Naive thymus-derived CD4-positive, alpha-beta T cell (primary cell): ENCODE results near the gene FKBP2. TPM values are rescaled to one million over a fixed set of nuclear protein-coding genes. Genes with fewer than 3 reads are reported as not detected.
A peak's percentile ranks its signal among the peaks of the same experiment; 100 is the strongest.

Source experiments
- ATAC-seq: fragments of 150-1000 bp; cut with Tn5 transposase; 2 replicates; pipeline ENCODE4 v1.10.0; 2021; ENCODE audit warnings: mild to moderate bottlenecking, moderate library complexity
- CTCF ChIA-PET: fragments of 350-600 bp; sonication (Branson Sonifier 250); formaldehyde crosslinking; loops from one replicate; lab custom pipeline; 2021; ENCODE audit warnings: antibody characterized with exemption; lab: Charles Lee
- POLR2A ChIA-PET: fragments of 350-600 bp; sonication (Branson Sonifier 250); formaldehyde crosslinking; loops from one replicate; lab custom pipeline; 2021; ENCODE audit warnings: antibody characterized with exemption, inconsistent platforms; lab: Charles Lee
- DNase-seq, 9 donors: peaks; one replicate each; pipeline versions ENCODE4 v3.0.0 to v3.0.0-alpha.2; 2020 to 2022; ENCODE audit warnings: mixed read lengths in 1 of 9
- H3K27ac ChIP-seq: one replicate; pipeline ENCODE4 v1.7.0; 2013; ENCODE audit warnings: mild to moderate bottlenecking, low read depth, low read length, moderate library complexity
- H3K27me3 ChIP-seq, 2 donors: one replicate each; pipeline ENCODE4 v1.7.0; 2013; ENCODE audit warnings: low read length in 2 of 2, mild to moderate bottlenecking in 2 of 2, moderate library complexity in 2 of 2; ENCODE audit not compliant: control insufficient read depth in 2 of 2, insufficient read depth in 2 of 2
- H3K36me3 ChIP-seq, 3 experiments: 1 replicate in 2 of 3; 2 replicates in 1 of 3; pipeline ENCODE4 v1.7.0; 2013; ENCODE audit warnings: low read length in 3 of 3, mild to moderate bottlenecking in 3 of 3, moderate library complexity in 1 of 3; ENCODE audit not compliant: insufficient read depth in 3 of 3, control insufficient read depth in 2 of 3
- H3K4me1 ChIP-seq, 2 donors: one replicate each; pipeline ENCODE4 v1.7.0; 2013; ENCODE audit warnings: low read length in 2 of 2, mild to moderate bottlenecking in 2 of 2, moderate library complexity in 1 of 2; ENCODE audit not compliant: control insufficient read depth in 2 of 2, insufficient read depth in 2 of 2
- H3K4me3 ChIP-seq: 2 replicates; pipeline ENCODE4 v1.7.0; 2013; ENCODE audit warnings: mild to moderate bottlenecking, low read length
- H3K9me3 ChIP-seq, 3 experiments: 1 replicate in 2 of 3; 2 replicates in 1 of 3; pipeline ENCODE4 v1.7.0; 2013; ENCODE audit warnings: low read length in 3 of 3; ENCODE audit not compliant: control insufficient read depth in 2 of 3
- H3K27ac Mint-ChIP-seq, 9 donors: one replicate each; pipeline ENCODE4 v1.8.0; 2020 to 2022; ENCODE audit warnings: mixed read lengths in 9 of 9, mild to moderate bottlenecking in 8 of 9, moderate library complexity in 5 of 9, inconsistent platforms in 2 of 9
- H3K27me3 Mint-ChIP-seq, 5 donors: one replicate each; pipeline ENCODE4 v1.8.0; 2021 to 2022; ENCODE audit warnings: mixed read lengths in 5 of 5, mild to moderate bottlenecking in 1 of 5
- H3K36me3 Mint-ChIP-seq, 5 donors: one replicate each; pipeline ENCODE4 v1.8.0; 2020 to 2022; ENCODE audit warnings: mixed read lengths in 5 of 5, mild to moderate bottlenecking in 3 of 5, inconsistent platforms in 1 of 5
- H3K4me1 Mint-ChIP-seq, 7 donors: one replicate each; pipeline ENCODE4 v1.8.0; 2020 to 2022; ENCODE audit warnings: mixed read lengths in 7 of 7, mild to moderate bottlenecking in 3 of 7, inconsistent platforms in 1 of 7
- H3K4me3 Mint-ChIP-seq, 10 donors: one replicate each; pipeline ENCODE4 v1.8.0; 2020 to 2022; ENCODE audit warnings: mild to moderate bottlenecking in 10 of 10, mixed read lengths in 10 of 10, moderate library complexity in 6 of 10, inconsistent platforms in 2 of 10
- H3K9me3 Mint-ChIP-seq, 11 donors: one replicate each; pipeline ENCODE4 v1.8.0; 2020 to 2022; ENCODE audit warnings: mixed read lengths in 11 of 11, mild to moderate bottlenecking in 4 of 11, inconsistent platforms in 1 of 11, moderate library complexity in 1 of 11
- intact Hi-C, 2 donors: fragments of 100-400 bp; cut with micrococcal nuclease; formaldehyde crosslinking; loops; one replicate each; pipeline ENCODE4 v1.15.1; 2023
- polyA plus RNA-seq, 2 donors: library from polyadenylated mRNA; unstranded; fragments of 300-500 nt; fragmentation: Illumina TruSeq; gene quantifications; one replicate each; pipeline ENCODE4 v1.2.3, GENCODE V29; 2021
- total RNA-seq, 6 experiments: library from RNA in 5 of 6; stranded (reverse) in 5 of 6; gene quantifications; 1 replicate in 5 of 6; 2 replicates in 1 of 6; pipeline ENCODE4 v1.2.3 and lab custom pipeline; 2021 to 2026

The FKBP2 gene
- total and polyA plus RNA-seq, 7 experiments from 2014 or later = 20.3 to 81.4 (median 36.8) TPM

- ATAC-seq (no peak), DNase-seq (no peak)
- Histone ChIP-seq H3K36me3 (peaks cover 0 to 7% (median 0%) of the 10 kb centered on the region in 3 experiments), H3K27ac (no peak overlapping the region), H3K9me3 (no peaks in the 10 kb centered on the region), H3K27me3 (no peaks in the 10 kb centered on the region), H3K4me1 (peaks cover 24 to 25% of the 10 kb centered on the region in 2 donors), H3K4me3 (peak overlapping the region; percentile 100)
- H3K36me3 Mint-ChIP-seq = no peaks in the 10 kb centered on the region
- intact Hi-C loops = loop anchor here (1.0 kb wide), 4 partner anchors 22 to 57 kb away; partner anchors contain the start of genes ESRRA (in 1 of the 2), GPR137 (in 1 of the 2), NUDT22 (in 1 of the 2) and TRPT1 (in 1 of the 2)
- H3K4me3 Mint-ChIP-seq = peak overlapping the region; percentile 70 to 92 (median 84)
- peaks cover 0 to 3% (median 0%) of the 10 kb centered on the region in 5 donors for H3K27me3 Mint-ChIP-seq
- POLR2A ChIA-PET = interaction anchor here (0.7 to 12.3 kb wide), 12 partner anchors 9 to 69 kb away, joined by 3 to 154 read pairs (median 4); partner anchors contain the start of genes DNAJC4, NUDT22, PRDX5 and TRMT112
- peak overlapping the region in 8 of 9 donors; percentile 6 to 82 (median 50) for H3K27ac Mint-ChIP-seq
- CTCF ChIA-PET = interaction anchor here (0.7 to 4.5 kb wide), 3 partner anchors 21 to 68 kb away, joined by 3 to 30 read pairs (median 3); partner anchors contain the start of gene FERMT3
- H3K4me1 Mint-ChIP-seq = peaks cover 7 to 47% (median 28%) of the 10 kb centered on the region in 7 donors
- peaks cover 0 to 2% (median 0%) of the 10 kb centered on the region in 11 donors for H3K9me3 Mint-ChIP-seq
These were observed 7.0 kb downstream of the FKBP2 start for GRCh38 chr11:64247729-64248531.

GRCh38 chr11:64248578-64248977, 7.7 kb downstream of the FKBP2 start:
- no peak overlapping the region for H3K4me3 ChIP-seq
- intact Hi-C loops = no loop called here
- Mint-ChIP-seq H3K9me3 (peaks cover 0 to 2% (median 0%) of the 10 kb centered on the region in 11 donors), H3K4me3 (peak overlapping the region in 5 of 10 donors; percentile 70 to 92 (median 85)), H3K36me3 (no peaks in the 10 kb centered on the region), H3K4me1 (peaks cover 7 to 47% (median 22%) of the 10 kb centered on the region in 7 donors), H3K27me3 (peaks cover 0 to 3% (median 0%) of the 10 kb centered on the region in 5 donors), H3K27ac (peak overlapping the region in 2 of 9 donors; percentile 7 to 16)
- DNase-seq = no peak
- ChIA-PET POLR2A (interaction anchor here (0.9 to 12.3 kb wide), 3 partner anchors 9 to 44 kb away, joined by 4 to 154 read pairs (median 8); no protein-coding TSS in a partner anchor), CTCF (interaction anchor here (0.7 to 1.1 kb wide), 3 partner anchors 21 to 69 kb away, joined by 3 read pairs; partner anchors contain the start of genes PRDX5 and TRMT112)
- H3K36me3 ChIP-seq = peaks cover 0 to 3% (median 0%) of the 10 kb centered on the region in 3 experiments
- no peaks in the 10 kb centered on the region for H3K9me3 ChIP-seq
- no peaks in the 10 kb centered on the region for H3K27me3 ChIP-seq
- peaks cover 24 to 25% of the 10 kb centered on the region in 2 donors for H3K4me1 ChIP-seq
- ATAC-seq = no peak
- H3K27ac ChIP-seq = no peak overlapping the region

- H3K4me1 Mint-ChIP-seq = peaks cover 7 to 48% (median 19%) of the 10 kb centered on the region in 7 donors
- ChIA-PET POLR2A (interaction anchor here (1.2 to 12.3 kb wide), 4 partner anchors 9 to 48 kb away, joined by 3 to 154 read pairs (median 7); no protein-coding TSS in a partner anchor), CTCF (interaction anchor here (1.1 to 3.7 kb wide), 3 partner anchors 20 to 68 kb away, joined by 3 to 31 read pairs (median 8); partner anchors contain the start of genes FERMT3, PRDX5 and TRMT112)
- Histone ChIP-seq H3K4me1 (peaks cover 21 to 25% of the 10 kb centered on the region in 2 donors), H3K27ac (no peak overlapping the region), H3K9me3 (no peaks in the 10 kb centered on the region), H3K4me3 (no peak overlapping the region), H3K36me3 (no peaks in the 10 kb centered on the region), H3K27me3 (no peaks in the 10 kb centered on the region)
- intact Hi-C loops = no loop called here
- no peak overlapping the region for H3K27ac Mint-ChIP-seq
- ATAC-seq = no peak
- no peak for DNase-seq
- H3K36me3 Mint-ChIP-seq = no peaks in the 10 kb centered on the region
- H3K4me3 Mint-ChIP-seq = peak overlapping the region in 6 of 10 donors; percentile 27 to 88 (median 37)
- H3K9me3 Mint-ChIP-seq = peaks cover 0 to 2% (median 0%) of the 10 kb centered on the region in 11 donors
- peaks cover 0 to 3% (median 0%) of the 10 kb centered on the region in 5 donors for H3K27me3 Mint-ChIP-seq
These were observed 8.1 kb downstream of the FKBP2 start for GRCh38 chr11:64249038-64249437.

- Mint-ChIP-seq H3K36me3 (no peaks in the 10 kb centered on the region), H3K4me3 (peak overlapping the region in 9 of 10 donors; percentile 49 to 80 (median 57)), H3K27me3 (peaks cover 0 to 3% (median 0%) of the 10 kb centered on the region in 5 donors), H3K9me3 (peaks cover 0 to 2% (median 0%) of the 10 kb centered on the region in 11 donors), H3K4me1 (peaks cover 7 to 48% (median 19%) of the 10 kb centered on the region in 7 donors), H3K27ac (peak overlapping the region in 5 of 9 donors; percentile 8 to 73 (median 27))
- Histone ChIP-seq H3K9me3 (no peaks in the 10 kb centered on the region), H3K27me3 (no peaks in the 10 kb centered on the region), H3K4me1 (peaks cover 20 to 25% of the 10 kb centered on the region in 2 donors), H3K4me3 (no peak overlapping the region), H3K27ac (no peak overlapping the region), H3K36me3 (no peaks in the 10 kb centered on the region)
- intact Hi-C loops = loop anchor here in 1 of 2 donors (1.0 kb wide), 1 partner anchor 8 kb away; the partner anchor contains the start of gene FKBP2
- ChIA-PET POLR2A (interaction anchor here (0.7 to 12.3 kb wide), 10 partner anchors 7 to 1609 kb away, joined by 3 to 154 read pairs (median 5); partner anchors contain the start of genes FKBP2, NUDT22 and TRPT1), CTCF (interaction anchor here (0.9 to 3.7 kb wide), 9 partner anchors 8 to 68 kb away, joined by 3 to 31 read pairs (median 3); partner anchors contain the start of genes FERMT3, FKBP2, PRDX5 and TRMT112)
- no peak for ATAC-seq
- no peak for DNase-seq
These were observed 8.9 kb downstream of the FKBP2 start for GRCh38 chr11:64249563-64250414.

- peak overlapping the region; percentile 53 for H3K27ac ChIP-seq
- intact Hi-C loops = loop anchor here (1.0 kb wide), 5 partner anchors 9 to 51 kb away; partner anchors contain the start of genes FKBP2 (in 2 of the 2) and GPR137 (in 1 of the 2)
- H3K4me1 ChIP-seq = peaks cover 16 to 18% of the 10 kb centered on the region in 2 donors
- ChIA-PET CTCF (interaction anchor here (0.9 to 3.7 kb wide), 8 partner anchors 9 to 51 kb away, joined by 3 to 31 read pairs (median 6); partner anchors contain the start of genes FERMT3 and FKBP2), POLR2A (interaction anchor here (0.7 to 12.3 kb wide), 10 partner anchors 7 to 1608 kb away, joined by 3 to 154 read pairs (median 7); partner anchors contain the start of genes FERMT3, FKBP2, NUDT22 and TRPT1)
- H3K36me3 ChIP-seq = no peaks in the 10 kb centered on the region
- peak overlapping the region; percentile 63 for H3K4me3 ChIP-seq
- H3K27me3 ChIP-seq = no peaks in the 10 kb centered on the region
- H3K9me3 ChIP-seq = no peaks in the 10 kb centered on the region
- peak overlapping the region; percentile 45 to 91 (median 86) for H3K4me3 Mint-ChIP-seq
- peaks cover 0 to 3% (median 0%) of the 10 kb centered on the region in 5 donors for H3K27me3 Mint-ChIP-seq
- ATAC-seq (no peak), DNase-seq (no peak)
- peak overlapping the region in 1 of 9 donors; percentile 73 for H3K27ac Mint-ChIP-seq
- H3K4me1 Mint-ChIP-seq = peaks cover 7 to 46% (median 19%) of the 10 kb centered on the region in 7 donors
- H3K36me3 Mint-ChIP-seq = no peaks in the 10 kb centered on the region
- peaks cover 0 to 2% (median 0%) of the 10 kb centered on the region in 11 donors for H3K9me3 Mint-ChIP-seq
These were observed 9.6 kb downstream of the FKBP2 start for GRCh38 chr11:64250415-64251015.
